Measurements from ENCODE around the gene CSMD2.
"Not testable (repeated sequence)": the region's sequence is repeated elsewhere in the genome, so short reads cannot be mapped to it uniquely, and the experiment has no call there.

CSMD2 gene

DNA sequence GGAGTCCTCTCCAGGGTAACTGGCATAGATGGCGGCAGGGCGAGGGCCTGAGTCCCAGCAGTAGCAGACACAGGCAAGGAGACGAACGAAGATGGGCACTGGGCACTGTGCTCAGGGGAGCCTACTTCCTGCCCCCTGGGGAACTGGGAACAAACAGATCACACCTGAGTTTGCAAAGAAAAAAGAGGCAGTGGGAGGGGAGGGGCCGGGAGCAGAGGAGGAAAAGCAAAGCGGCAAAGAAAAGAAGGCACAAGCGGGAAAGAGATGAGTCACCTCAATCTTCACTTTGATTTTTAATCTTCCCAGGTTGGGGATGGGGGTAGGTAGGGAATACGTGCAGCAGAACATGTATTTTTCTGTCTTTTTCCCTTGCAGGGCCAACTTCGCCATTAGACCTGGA, 648.6 kb downstream of the CSMD2 start:
- DNase-seq: peak; percentile 4

DNA sequence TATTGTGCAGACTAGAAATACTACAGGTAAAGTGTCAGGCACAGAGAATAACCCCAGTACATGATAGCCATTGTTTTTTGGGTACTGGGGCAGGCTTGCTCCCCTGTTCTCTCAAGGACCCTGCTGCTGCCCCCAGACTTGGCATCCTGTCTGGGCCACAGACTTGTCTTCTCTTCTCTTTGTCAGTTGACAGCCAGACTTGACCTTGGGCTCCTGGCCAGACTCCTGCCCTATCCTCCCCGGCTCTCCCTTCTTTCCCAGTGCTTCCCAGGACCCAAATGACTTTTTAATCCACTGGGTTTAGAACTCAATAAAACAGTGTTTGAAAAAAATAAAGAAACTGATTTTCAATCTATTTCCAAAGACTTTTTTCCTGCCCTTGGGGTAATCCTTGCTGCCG, 649.4 kb downstream of the CSMD2 start:
- DNase-seq: no peak

DNA sequence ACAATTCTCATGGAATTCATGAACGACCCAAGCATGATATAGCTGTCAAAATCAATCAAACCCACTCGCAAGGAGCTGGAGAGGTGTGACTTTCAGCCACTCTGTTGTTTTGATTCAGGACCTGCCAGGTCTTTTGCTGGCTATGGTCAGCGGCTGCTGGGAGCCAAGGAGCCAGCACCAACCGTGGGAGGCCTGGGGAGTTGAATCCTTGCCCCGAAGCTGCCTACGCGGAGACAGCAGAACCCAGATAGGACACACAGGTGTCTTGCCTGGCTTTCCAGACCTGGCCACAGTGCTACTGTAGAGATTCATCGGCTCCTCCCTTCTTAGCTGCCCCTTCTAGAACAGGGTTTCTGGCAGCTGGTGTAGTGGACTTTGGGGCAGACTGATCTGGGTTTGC, 649.9 kb downstream of the CSMD2 start:
- no peak for DNase-seq

DNA sequence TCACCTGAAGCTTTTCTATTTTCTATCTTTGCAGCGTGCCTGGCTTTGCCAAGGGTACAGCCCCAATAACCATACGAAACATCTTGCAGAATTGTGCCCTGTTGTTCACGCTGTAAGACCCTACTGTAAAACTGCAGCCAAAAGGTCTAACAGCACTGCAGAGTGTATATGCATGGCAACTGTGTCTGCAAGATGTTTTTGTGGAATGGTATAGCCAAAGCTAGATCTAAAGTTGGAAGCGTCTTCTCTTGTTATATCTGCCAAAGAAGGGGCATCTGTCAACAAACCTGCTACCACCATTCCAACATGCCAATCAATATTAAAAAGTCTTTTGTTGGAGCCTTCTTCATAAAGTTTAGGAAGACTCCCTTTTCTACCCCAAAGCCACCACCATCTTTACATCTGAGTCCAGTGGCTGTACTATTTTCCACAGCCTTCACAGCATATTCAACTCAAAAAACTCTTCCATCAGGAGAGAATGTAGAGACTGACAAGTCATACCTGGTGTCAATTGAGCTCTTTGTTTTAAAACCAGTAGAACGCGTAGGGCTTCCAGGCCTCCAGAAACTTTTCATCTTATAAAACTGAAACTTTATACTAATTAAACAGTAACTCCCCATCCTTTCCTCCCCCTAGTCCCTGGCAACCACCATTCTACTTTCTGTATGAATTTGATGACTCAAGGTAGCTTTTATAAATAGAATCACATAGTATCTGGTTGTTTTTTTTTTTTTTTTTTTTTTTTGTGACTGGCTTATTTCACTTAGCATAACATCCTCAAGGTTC, 652.6 kb downstream of the CSMD2 start:
- DNase-seq: no peak

DNA sequence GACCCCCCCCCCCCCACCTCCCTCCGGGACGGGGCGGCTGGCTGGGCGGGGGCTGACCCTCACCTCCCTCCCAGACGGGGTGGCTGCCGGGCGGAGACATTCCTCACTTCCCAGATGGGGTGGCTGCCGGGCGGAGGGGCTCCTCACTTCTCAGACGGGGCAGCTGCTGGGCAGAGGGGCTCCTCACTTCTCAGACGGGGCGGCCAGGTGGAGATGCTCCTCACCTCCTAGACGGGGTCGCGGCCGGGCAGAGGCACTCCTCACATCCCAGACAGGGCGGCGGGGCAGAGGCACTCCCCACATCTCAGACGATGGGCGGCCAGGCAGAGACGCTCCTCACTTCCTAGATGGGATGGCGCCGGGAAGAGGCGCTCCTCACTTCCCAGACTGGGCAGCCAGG, 655.8 kb downstream of the CSMD2 start:
- DNase-seq: not testable (repeated sequence)

DNA sequence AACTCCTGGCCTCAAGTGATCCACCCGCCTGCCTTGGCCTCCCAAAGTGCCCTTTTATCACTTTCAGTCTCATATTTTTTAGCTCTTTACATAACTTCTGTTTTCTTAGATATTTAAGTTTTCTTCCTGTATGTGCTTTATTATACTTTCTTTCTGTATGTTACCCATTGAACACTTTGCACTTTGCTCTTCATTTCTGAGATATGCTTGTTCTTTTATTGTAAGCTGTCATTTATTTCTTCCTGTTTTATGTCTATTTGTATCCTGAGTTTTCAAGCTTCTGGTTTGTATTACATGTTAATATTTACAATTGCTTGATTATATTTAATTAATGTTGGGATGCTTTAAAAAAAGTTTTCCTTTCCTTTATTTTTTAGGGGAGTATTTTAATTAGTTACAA, 656.9 kb downstream of the CSMD2 start:
- no peak for DNase-seq

DNA sequence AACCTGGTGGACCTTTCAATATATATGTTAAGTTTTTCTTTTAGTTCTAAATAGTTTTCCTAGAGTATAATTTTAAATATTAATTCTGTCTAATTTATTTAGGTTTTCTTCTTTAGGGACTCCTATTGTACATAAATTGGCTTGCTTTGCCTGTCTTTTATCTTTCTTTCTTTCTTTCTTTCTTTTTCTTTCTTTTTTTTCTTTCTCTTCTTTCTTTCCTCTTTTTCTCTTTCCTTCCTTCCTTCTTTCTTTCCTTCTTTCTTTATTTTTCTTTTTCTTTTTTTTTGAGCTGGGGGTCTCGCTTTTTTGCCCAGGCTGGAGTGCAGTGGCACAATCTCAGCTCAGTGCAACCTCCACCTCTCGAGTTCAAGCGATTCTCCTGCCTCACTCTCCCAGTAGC, 657.4 kb downstream of the CSMD2 start:
- DNase-seq: no peak

DNA sequence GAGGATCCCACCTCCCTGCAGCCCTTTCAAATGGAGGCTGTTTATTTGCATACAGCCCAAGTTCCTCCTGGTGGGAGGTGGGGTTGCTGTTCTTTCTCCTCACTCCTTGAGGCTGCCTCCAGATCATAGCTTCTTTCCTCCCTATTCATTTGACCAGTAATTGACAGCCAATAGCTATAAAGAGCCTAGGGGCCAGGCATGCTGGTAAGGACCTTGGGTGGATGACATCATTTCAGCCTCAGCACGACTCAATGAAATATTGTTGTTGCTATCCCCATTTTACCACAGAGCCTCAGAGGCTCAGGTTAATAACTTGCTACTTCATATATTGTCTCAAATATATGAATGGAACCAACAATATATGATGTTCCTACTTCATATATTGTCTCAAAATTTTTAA, 661.5 kb downstream of the CSMD2 start:
- no peak for DNase-seq

DNA sequence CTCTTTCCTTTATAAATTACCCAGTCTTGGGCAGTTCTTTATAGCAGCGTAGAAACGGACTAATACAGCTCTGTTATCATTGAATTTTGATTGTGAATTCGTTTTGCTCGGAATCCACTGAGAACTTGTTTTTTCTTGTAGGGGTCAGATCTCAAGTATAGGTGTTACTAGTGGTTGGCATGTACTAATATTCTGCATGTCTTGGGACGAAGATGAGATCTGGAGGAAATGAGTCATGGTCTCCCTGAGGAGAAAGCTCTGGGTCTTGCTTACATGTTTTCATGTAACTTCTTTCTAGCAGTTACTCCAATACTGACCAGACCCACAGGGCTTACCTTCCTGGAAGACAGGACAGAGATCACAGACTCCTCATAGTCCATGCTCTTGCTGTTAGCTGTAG, 662.3 kb downstream of the CSMD2 start:
- no peak for DNase-seq

DNA sequence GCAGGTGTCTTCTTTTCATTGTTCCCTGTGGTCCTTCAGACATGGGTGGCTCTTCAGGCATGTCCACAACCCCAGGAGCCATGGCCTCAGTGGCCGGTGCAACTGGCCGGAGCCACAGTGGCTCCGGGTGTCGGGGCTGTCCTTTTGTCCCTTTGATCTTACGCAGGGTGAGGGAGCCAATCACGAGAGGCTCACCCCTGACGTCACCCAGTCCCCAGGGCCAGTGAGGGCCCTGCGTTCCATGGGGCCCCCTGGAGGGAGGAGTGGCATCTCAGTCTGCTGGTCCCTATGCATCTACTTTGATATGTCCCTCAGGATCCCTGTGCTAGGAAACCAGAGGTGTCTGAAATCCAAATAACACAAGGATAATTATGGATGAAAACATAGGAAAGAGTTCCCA, 663.3 kb downstream of the CSMD2 start:
- no peak for DNase-seq

DNA sequence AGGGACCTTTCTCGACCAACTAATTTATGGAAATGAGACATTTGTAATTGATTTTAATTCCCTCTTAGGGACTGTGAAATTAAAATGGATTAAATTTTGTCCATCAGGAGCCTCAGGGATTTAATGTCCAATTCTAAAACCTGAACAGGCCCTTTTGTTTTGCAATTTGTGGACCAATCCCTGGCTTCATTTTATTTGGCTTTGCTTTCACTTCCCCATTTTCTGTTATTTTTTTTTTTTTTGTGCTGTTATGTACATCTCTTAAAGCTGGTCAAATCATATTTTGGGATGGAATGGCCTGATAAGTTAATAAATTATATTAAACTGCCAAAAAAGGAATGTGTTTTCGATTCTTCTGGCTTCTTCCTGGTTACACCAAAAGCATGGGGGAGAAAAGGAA, 663.7 kb downstream of the CSMD2 start:
- DNase-seq: no peak

DNA sequence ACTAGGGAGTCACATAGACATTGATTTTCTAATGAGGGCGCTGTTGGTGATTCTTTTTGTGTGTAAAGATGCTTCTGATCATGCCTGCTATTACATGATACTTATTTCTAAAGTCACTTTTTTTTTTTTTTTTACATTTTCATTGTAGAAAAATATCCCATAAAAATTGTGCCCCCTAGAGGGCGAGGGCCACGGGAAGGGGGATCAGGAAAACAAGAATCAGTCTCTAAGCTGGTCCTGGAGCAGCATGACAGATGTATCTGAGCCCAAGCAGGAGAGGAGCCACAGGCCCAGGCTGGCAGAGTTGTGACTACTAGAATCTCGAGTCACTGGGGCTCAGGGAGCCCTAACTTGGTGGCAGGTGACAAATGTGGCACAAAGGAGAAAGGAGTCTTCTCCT, 664.5 kb downstream of the CSMD2 start:
- DNase-seq: no peak

DNA sequence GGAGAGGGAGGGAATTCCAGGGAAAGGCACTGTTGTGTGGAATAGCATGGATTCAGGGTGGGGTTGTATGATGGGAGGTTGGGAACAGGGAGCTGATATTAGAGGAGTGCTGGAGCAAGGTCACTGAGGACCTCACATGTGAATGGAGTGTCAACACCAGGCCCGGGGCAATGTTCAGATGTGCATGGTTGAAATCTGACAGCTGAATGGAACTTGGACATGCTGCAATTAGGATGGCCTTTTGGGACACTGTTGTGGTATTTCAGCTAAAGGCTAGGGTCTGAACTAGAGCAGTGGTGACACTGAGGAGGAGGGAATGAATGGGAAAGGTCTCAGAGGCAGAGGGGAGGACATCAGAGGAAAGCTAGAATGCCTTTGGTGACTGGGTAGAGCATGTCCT, 667.6 kb downstream of the CSMD2 start:
- no peak for DNase-seq

DNA sequence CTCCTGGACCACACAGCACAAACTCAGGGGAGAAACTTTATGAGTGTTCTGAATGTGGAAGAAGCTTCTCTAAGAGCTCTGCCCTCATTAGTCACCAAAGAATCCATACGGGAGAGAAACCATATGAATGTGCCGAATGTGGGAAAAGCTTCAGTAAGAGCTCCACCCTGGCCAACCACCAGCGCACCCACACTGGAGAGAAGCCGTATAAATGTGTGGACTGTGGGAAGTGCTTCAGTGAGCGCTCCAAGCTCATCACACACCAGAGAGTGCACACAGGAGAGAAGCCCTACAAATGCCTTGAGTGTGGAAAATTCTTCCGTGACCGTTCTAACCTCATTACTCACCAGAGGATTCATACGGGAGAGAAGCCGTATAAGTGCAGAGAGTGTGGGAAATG, 670.1 kb downstream of the CSMD2 start:
- DNase-seq: no peak

DNA sequence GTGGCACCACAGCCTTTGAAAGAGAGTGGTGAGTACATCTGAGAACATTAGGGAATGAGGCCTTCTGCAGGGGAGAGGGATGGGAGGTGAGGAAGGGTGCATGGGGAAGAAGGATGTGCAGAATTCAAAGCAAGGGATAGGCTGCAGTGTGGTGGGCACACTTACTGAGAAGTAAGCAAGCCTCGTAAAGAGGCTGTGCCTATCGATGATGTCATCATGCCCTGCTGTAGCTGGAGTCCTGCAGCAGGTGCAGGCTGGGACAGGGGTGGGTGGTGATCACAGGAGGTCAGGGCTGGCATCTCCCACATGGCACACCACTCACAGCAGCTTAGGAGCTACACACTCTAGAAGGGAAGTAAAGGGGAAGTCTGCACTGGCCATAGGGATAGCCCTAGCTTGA, 676.4 kb downstream of the CSMD2 start:
- no peak for DNase-seq

DNA sequence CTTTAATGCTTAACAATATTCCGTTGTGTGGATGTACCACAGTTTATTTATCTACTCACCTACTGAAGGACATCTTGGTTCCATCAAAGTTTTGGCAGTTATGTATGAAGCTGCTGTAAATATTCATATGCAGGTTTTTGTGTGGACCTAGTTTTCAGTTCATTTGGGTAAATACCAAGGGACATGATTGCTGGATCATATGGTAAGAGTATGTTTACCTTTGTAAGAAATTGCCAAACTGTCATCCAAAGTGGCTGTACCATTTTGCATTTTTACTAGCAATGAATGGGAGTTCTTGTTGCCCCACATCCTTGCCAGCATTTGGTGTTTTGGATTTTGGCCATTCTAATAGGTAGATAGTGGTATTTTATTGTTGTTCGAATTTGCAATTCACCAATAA, 682.6 kb downstream of the CSMD2 start:
- DNase-seq: no peak

DNA sequence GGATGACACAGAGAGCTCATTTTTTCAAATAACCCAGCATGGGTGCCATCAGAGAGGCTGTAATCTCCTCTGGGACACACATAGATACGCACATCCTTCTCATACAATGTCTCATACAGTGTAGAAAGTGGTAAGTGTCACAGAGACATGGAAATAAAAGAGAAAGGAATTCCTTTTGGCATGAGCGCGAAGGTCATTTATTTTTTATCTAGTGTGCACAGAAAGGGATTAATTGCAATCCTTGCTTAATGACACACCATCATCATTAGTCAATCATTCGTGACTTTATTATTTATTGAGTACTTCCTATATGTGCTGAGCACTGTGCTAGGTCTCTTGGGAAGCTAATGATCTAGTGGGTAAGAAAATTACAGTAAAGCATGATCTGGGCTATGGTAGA, 687.6 kb downstream of the CSMD2 start:
- DNase-seq: no peak

DNA sequence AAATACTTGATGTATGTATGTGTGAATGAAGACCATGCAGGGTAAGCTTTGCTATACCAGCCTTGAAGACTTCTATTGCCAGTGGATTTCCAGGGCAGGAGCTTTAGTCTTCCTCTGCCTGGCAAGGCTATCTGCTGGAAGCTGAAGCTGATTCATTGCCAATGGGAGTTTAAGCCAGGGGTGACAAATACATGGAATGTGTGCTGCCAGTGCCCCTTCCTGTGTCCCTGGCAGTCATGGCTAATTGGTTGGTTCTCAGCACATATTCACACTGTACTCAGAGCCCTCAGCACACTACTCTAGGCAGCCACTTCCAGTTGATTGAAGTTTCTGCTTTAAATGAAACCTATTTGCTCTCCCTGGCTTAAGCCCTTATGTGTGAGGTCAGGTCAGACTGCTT, 691.1 kb downstream of the CSMD2 start:
- no peak for DNase-seq

DNA sequence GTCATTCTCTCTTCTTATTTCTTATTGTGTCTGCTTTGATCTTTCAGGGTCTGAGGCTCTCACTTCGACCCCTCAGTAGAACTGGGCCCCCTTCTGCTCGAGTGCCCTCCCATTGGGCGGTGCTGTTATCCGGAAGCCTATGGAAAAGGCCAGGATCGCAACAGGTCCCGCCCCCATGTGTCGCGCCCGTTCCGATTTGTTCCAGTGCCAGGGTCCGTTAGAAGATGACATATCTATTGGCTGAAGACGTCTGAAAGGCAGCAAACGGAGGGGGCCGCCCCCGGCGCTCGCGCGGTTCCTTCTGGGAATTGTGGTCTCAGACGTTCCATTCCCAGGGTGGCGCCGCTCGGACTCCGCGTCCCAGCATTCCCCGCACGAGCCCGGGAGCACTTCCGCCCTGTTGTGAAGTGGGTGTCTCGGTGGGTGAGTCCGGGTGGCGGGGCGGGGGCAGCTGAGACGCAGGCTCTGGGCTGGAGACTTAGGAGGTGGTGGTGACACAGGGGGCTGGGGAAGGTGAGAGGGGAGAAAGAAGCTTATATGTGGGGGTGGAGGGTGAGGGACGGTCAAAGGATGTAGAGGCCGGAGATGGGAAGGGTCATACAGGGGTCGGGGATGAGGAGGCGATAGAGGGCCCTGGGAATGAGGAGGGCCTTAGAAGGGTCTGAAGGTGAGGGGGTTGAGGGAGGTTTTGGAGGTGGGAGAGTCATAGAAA, 692.6 kb downstream of the CSMD2 start, which contains the start of gene ZSCAN20:
ZSCAN20 (plus strand) TSS at position 377 of the 712 bp plus-strand sequence. CDS start 6,644 bp downstream, outside the sequence.
- DNase-seq: peak; percentile 99

DNA sequence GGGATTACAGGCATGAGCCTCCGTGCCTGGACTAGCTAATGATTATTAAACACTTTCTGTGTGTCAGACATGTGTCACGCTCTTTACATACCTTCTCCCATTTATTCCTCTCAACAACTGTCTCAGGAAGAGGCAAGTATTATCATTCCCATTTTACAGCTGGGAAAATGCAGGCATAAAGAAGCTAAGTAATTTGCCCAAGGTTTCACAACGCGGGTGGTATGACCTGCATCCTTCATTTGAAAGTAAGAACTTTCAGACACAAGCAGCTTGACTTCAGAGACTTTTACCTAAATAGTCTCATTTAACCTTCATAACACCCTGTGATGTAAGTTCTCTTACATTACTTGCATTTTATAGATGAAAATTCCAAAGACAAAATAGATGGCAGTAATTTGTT, 693.6 kb downstream of the CSMD2 start:
- no peak for DNase-seq

DNA sequence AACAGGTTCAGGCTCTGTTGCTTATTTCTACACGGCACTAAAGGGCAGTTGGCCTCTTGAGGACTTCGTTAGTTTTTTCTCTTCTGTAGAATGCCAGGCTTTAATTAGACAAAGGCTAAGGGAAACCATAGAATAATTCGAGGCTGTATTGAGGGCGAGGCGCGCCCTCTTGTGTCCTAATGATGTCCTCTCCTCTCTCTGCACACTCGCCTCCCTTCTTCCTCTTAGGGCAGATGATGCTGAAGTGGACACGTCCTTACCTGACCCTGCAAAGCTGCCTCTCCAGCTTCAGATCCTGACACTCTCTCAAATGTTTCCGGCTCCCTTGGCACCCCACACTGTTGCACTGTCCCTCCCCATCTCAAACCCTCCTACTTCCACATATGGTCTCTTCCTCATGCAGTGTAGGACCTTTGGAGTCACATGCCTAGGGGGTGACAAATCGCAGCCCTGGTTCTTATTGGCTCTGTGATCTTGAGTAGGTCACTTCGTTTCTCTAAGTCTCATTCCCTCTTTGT, 694.5 kb downstream of the CSMD2 start:
- peak; percentile 89 for DNase-seq

DNA sequence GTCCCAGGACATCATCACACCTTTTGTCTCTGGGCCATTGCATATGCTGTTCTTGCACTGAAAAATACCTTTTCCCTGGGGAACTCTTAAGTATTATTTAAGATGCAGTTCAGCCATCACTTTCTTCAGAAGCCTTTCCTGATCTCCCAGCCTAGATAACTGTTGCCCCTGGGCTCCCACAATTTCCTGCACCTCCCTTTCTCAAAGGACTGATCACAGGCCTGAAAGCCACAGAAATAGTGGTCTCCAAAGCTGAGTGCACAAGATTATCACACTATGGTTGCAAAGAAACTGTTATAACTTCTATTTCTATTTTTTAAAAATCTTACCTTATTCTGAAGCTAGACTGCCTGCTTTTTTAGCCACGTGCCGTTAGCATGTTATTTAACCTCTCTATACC, 695.3 kb downstream of the CSMD2 start:
- no peak for DNase-seq

DNA sequence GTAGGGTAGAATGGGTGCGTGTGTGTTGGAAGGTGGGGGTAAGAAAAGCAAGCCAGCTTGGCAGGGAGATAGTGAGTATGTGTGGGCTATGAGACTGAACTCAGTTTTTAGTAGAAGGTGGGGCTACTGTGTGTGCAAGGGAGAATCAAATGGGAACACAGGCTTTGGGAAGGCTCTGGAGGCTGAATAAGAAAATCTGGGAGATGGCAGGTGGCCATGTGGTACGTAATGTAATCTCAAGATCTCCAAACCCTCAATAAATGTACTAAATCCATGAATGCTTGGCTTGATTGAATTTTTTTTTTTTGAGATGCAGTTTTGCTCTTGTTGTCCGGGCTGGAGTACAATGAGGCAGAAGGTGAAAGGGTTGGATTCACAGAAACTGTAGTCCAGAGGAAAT, 696.1 kb downstream of the CSMD2 start:
- peak; percentile 9 for DNase-seq

DNA sequence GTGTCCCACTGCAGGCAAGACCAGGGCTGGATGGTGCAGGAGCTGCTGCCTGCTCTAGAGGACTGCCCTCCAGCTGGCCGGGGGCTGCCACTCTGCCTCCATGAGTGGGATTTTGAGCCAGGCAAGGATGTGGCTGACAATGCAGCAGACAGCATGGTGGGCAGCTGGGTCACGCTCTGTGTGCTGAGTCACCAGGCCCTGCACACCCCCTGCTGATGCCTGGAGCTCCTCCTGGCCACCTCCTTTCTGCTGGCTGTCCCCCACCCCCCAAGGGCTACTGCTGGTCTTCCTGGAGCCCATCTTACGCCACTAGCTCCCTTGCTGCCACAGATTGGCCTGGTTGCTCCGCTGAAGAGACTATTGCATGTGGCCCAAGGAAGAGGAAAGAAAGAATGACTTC, 696.5 kb downstream of the CSMD2 start:
- no peak for DNase-seq
